GM19238 (cell line): Measurements from ENCODE around the gene MOSPD3.
A peak's percentile ranks its signal among the peaks of the same experiment; 100 is the strongest.
"Not testable (repeated sequence)": the region's sequence is repeated elsewhere in the genome, so short reads cannot be mapped to it uniquely, and the experiment has no call there.

ENCODE experiments used
- DNase-seq: peaks from one replicate; pipeline ENCODE4 v3.0.0; 2011; ENCODE audit warnings: low spot score; ENCODE audit not compliant: insufficient read length

MOSPD3 gene

DNA sequence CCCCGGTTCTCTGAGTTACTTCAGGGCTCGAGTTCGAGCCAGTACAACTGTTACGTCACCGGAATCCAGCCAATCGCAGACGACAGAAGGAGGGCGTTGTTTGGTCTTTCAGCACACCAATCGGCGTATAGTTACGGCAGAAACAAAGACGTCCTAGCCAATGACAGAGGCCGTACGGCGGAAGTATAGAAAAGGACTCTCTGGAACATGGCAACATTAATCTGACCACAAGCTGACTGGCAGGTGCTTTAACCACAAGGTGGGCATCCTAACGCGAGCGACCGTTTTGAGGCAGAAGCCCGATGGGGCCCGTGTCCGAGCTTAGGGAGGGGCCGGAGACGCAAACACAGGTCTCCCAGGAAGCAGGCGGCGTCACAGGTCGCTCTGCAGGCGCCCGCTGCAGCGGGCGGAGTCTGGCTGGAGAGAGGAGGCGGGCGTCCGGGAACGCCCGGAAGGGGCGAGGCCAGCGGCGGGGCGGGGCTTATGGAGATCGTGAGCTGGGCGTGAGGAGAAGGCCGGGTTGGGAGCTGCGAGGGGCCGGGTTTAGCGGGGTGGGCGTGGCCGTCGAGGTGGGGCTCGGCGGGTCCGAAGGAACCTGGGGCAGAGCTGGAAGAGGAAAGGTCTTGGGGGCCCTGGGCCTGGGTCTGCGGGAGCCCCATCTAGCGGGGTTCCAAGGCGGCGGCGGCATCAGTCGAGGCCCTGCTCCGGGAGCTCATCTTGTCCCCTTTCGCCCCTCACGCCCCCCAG, at the start of gene MOSPD3:
Gene MOSPD3 (plus strand): TSS at position 558 of the 747 bp plus-strand sequence. CDS start 252 bp downstream, outside the sequence.
- peak; percentile 99 for DNase-seq

- no peak for DNase-seq
Measured at GRCh38 chr7:100563100-100563564, 49.2 kb upstream of the MOSPD3 start.

- peak; percentile 74 for DNase-seq
Measured at GRCh38 chr7:100563809-100564400, 48.4 kb upstream of the MOSPD3 start.

- DNase-seq, result not testable (repeated sequence)
Measured at GRCh38 chr7:100564405-100564804, 47.9 kb upstream of the MOSPD3 start.

DNA sequence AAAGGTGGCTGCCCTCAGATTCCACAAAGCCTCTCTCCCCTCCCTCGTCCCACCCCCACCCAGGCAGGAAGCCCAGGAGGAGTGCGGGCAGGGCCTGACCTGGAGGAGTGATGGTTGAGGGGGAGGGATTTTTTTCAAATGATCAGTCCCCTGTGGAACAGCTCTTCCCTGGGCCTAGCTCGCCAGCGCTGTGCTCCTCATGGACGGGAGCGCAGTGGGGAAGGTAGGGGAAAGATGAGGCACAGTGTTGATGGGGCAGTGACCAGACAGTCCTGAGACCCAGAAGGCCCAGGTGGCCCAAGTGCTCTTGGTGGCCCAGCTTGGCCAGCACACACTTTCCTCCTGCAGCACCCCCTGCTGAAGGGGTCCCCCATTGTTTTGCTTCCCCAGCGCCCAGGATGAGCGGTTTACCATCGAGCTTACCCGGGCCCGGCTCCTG, 47.2 kb upstream of the MOSPD3 start:
- no peak for DNase-seq

GRCh38 chr7:100566018-100566531, 46.3 kb upstream of the MOSPD3 start:
- no peak for DNase-seq

- no peak for DNase-seq
Measured at GRCh38 chr7:100567031-100567730, 45.2 kb upstream of the MOSPD3 start.

- no peak for DNase-seq
Measured at GRCh38 chr7:100567751-100568175, 44.6 kb upstream of the MOSPD3 start.

DNA sequence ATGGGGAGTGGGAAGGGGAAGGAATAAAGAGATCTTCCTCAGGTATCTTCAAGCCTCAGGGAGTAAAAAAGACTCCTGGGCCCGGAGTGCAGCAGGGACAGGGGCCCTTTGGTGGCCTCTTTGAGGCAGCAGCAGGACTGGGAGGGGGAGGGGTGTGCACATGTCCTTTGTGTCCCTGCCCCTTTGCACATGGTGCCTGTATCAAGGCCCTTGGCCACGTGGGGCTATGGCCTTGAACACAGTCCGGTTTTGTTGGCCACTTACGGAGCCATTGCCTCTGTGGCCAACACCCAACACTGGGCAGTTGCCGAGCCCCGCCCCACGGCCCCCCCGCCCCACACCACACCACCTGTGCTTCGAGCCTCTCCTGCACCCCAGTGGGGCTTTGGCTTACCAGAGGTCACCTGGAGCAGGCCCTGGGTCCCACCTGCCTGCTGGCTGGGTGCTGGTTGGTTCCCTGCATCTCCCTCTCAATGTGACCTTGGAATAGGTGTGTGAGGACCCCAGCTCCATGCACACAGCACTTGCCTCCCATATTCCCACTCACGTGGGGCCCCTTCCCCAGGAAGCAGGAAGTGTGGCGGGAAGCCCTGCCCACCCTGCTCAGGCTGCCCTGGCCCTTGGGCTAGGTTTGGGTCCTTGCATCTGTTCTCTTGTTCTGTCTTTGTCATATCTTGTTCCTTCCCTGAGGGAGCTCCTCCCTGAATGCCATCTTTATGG, 44.0 kb upstream of the MOSPD3 start:
- no peak for DNase-seq

DNA sequence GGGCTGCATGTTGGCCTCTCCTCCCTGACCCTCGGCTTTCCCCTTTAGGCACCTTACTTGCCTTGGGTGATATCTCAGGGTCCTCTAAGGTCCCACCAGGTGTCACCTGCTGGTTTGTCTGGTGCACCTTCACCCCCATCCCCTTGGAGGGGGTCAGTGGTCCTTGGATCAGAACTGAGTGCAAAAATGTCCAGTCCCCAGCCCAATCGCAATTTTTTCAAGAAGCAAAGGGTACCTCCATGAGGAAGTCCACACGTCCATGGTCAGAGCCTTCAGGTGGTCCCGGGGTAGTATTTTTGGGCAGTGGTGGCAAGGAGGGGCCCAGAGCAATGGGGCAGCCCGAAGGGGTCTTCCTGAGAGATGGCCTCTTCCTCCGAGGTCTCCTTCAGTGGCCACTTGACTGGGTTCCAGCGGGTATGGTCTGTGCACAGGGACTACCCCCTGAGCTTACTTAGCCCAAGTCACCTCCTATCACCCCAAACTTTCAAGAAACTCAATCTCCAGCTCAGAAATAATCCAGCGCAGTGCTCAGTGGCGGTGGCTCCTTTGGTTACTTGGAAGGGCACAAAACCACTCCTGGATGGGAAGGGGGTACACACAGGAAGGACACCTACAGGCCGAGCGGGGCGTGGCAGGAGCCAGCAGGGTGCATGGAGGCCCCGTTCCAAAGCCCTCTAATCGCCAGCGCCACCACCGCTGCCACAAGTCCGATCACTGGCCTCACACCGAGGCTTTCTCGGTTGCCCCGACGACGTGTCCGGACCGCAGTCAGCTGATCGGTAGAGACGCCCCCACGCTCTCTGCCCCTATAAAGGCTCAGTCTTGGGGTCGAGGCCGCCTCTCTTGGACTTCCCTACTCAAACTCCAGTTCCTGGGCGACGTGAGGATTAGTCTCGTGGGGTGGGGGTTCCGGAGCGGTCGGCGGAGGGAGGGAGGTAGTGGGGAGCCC, 43.2 kb upstream of the MOSPD3 start:
- DNase-seq, result no peak

DNA sequence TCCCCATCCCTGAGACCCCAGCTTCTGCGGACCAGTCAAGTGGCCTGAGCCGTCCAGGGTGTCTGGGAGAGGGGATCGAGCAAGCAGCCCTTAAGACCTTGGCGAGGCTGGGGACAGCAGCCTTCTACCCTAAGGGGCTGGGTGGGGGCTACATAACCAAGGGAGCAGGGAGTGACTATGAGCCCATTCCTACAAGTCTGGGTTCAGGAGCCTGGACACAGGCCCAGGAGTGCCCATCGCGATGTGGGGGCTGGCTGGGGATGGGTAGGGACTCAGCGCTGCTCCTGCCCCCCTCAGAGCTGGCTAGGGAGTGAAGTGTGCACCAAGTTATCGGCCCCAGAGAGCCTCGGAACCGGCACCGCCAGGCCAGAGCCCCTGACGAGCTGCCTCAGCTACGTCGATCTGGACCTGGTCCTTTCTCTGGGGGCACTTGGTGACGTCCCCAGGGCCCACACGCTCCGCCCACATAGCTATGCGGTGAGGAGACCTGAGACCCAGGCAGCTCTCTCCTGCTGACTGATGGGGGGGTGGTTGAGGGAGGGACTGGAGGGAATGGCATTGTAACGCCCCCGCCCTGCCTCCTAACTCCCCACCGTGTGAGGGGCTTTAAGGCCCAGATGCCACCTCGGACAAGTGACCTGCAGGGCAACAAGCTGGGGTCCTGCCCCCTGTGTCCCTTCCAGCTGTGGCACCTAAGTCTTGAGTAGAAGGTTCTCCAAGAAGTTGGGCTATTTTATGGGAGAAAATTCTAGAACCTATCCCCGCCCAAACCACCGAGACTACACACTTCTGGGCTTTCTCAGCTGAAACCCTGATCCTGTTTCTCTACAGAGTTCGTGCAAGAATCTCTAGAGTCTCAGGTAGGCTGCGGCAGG, 41.1 kb upstream of the MOSPD3 start:
- DNase-seq, result no peak

GRCh38 chr7:100571829-100572116, 40.6 kb upstream of the MOSPD3 start:
- no peak for DNase-seq

DNA sequence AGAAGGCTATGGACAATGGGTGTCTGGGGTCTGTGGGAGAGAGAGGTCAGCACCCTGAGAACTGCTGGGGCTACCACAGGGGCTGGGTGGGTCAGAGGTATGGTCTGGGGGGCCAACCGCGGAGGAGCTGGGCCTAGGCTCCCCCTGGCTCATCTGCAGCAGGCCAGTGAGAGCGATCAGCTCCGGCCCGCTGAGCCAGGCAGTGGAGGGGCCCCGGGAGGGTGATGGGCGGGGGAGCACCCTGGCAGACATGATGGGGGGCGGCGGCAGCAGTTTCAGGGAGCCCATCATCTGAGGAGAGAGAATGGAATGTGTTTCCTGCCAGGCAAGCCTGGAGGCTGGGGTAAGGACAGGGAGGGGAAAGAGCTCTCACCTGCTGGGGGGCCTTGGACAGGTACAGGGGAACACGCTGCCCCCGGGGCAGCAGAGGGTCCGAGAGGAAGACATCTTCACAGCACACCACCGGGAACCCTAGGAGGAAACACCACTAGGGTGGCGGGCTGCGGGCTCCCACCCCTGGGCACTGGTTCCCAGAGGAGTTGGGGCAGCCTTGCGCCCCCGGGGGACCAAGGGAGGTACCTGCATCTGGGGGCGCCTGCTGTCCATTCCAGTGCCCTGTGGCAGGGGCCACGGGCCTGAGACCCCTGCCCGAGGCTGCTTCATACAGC, 39.9 kb upstream of the MOSPD3 start:
- no peak for DNase-seq

- DNase-seq, result no peak
Measured at GRCh38 chr7:100572949-100573675, 39.2 kb upstream of the MOSPD3 start.

GRCh38 chr7:100573691-100574361, 38.5 kb upstream of the MOSPD3 start, which contains the start of gene SAP25:
TSS of gene SAP25 (minus strand) at chr7:100573900. CDS start at chr7:100573742, 158 bp downstream.
- DNase-seq, result no peak

GRCh38 chr7:100574362-100575205, 37.8 kb upstream of the MOSPD3 start:
- no peak for DNase-seq

DNA sequence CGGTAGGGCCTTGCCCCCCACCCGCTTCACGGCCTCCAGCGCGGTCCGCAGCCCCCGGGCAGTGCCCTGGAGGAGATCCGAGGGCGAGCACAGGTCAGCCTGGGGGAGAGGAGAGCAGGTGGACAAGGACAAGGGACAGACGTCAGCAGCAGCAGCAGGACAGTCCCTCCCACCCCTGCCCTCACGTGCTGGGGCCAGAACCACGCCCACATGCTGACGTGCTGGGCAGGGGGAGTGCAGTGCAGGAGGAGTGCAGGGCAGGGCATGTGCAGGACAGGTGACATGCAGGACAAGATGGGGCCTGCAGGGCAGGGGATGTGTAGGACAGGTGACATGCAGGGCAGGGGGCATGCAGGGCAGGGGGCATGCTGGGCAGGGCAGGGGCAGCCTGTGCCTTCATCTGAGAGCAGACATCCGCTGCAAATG, 37.1 kb upstream of the MOSPD3 start:
- no peak for DNase-seq
